Prostate gland (tissue), 2 donors: ENCODE results near the gene OSBPL7. TPM values are rescaled to one million over a fixed set of nuclear protein-coding genes. Genes with fewer than 3 reads are reported as not detected.
"Not testable (repeated sequence)": the region's sequence is repeated elsewhere in the genome, so short reads cannot be mapped to it uniquely, and the experiment has no call there.

Experiments used
- DNase-seq: peaks from one replicate; pipeline ENCODE4 v3.0.0-alpha.2; 2019; ENCODE audit warnings: low spot score
- H3K27ac ChIP-seq, 2 donors: fragments of 200-600 bp; sonication (generic); 2 replicates each; pipeline ENCODE4 v1.5.1; 2017 to 2019
- H3K27me3 ChIP-seq: fragments of 200-600 bp; sonication (generic); replicated peaks from 2 replicates; pipeline ENCODE4 v1.5.1; 2019; ENCODE audit not compliant: insufficient read depth
- H3K36me3 ChIP-seq, 2 donors: fragments of 200-600 bp; sonication (generic); 1 replicate in 1 of 2; 2 replicates in 1 of 2; pipeline versions ENCODE4 v1.5.1 to v1.8.1; 2017 to 2019
- H3K4me1 ChIP-seq: fragments of 200-600 bp; sonication (generic); replicated peaks from 2 replicates; pipeline ENCODE4 v1.5.1; 2019
- H3K4me3 ChIP-seq, 2 donors: fragments of 200-600 bp; sonication (generic); 2 replicates each; pipeline ENCODE4 v1.5.1; 2017 to 2019
- H3K9me3 ChIP-seq: fragments of 200-600 bp; sonication (generic); 2 replicates; pipeline ENCODE4 v1.5.1; 2017
- POLR2A ChIP-seq: fragments of 450-650 bp; IDR thresholded peaks from one replicate; pipeline ENCODE4 v1.6.1; 2016; ENCODE audit warnings: antibody characterized with exemption, mild to moderate bottlenecking
- POLR2AphosphoS5 ChIP-seq: sonication (generic); formaldehyde crosslinking; IDR thresholded peaks from one replicate; pipeline ENCODE4 v1.6.1; 2017; ENCODE audit warnings: antibody characterized with exemption
- WGBS: methylation state at CpG from one replicate; pipeline ENCODE4 v1.1.5; 2018; 5-methylcytosine and 5-hydroxymethylcytosine counted together
- intact Hi-C: fragments of 100-400 bp; cut with DNase I; formaldehyde crosslinking; loops from one replicate; pipeline ENCODE4 v1.14.2; 2022
- total RNA-seq, 2 donors: library from RNA; depleted of rRNA; stranded (reverse); fragments of >200 nt; gene quantifications; one replicate each; pipeline ENCODE4 v1.1.0, GENCODE V29; 2016
- TF ChIP-seq, protein P1 (sequence below), 4 experiments: fragments of 200-600 bp in 2 of 4; fragments of 450-650 bp in 2 of 4; sonication (generic) in 2 of 4; IDR thresholded peaks; 1 replicate in 3 of 4; 2 replicates in 1 of 4; pipeline ENCODE4 v1.5.1; 2016 to 2019; ENCODE audit warnings: antibody characterized with exemption in 4 of 4, mild to moderate bottlenecking in 2 of 4, moderate library complexity in 2 of 4

Gene OSBPL7
- total RNA-seq, 2 donors from 2014 or later, result 15.0 to 19.2 TPM

DNA sequence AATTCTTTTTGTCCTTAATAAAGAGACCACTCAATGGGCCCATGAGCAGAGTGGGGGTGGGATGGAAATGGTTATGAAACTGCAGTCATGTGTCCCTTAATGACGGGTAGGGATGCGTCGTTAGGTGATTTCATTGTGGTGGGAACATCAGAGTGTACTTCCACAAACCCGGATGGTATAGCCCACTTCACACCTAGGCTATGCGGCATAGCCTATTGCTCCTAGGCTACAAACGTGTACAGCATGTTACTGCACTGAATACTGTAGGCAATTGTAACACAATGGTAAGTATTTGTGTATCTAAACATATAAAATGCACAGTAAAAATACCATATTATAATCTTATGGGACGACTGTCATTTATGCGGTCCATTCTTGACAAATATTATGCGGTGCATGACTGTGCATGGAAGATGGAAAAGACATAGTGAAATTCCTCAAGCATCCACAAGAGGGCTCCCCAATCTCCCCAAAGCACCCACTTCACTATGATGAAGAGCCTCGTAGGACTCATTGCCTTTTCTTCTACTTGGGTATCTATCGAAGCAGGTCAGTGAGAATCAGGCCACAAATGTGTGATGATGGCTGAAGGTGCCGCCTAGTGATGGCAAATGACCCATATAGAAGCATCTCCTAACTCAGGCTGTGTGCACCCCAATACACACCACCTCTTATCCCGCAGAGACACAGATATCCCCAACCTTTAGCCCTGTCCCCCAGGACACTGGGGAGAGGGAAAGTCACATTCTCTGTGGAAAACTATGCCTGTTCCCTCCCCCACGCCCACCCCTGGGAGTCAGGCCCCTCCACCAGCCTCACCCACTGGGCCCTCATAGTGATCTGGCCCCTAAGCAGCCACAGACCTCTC, 45.0 kb downstream of the OSBPL7 start:
- WGBS, result 53% methylated on average over 14 of the region's 14 CpGs
- peaks cover 2% of the 10 kb centered on the region for H3K27me3 ChIP-seq

DNA sequence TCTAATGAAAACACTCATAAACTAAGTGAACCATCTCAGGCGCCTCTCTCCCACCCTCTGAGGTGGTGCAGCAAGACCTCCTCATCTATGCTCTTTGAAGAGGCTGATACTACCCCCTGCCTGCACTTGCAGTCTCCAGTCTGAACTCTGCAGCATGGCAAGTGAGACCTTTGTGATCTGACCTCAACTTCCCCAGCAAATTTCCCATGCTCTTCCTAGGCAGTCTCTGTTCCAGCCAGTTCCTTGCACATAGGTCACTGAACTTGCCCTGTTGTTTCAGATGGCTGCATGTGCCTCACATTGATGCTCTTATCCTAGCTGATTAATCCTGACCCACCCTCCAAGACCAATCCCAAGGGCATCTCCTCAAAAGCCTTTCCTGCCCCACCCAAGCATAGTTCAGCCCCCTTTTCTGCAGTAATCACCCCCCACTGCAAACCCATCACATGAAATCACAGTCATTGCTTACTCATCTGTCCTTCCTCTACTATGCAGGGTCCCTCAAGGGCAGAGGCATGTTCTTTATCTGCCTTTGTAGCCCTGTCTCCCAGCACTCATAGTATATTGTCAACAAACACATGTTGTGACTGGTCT, 46.5 kb downstream of the OSBPL7 start:
- Histone ChIP-seq H3K9me3 (no peaks in the 10 kb centered on the region), H3K27ac (no peak overlapping the region), H3K36me3 (no peaks in the 10 kb centered on the region), H3K4me3 (no peak overlapping the region), H3K4me1 (no peaks in the 10 kb centered on the region), H3K27me3 (peaks cover 2% of the 10 kb centered on the region)
- no peak for DNase-seq
- WGBS, result 83% methylated on average over 1 of the region's 1 CpG
- intact Hi-C loops, result no loop called here
- TF ChIP-seq, protein P1, sequence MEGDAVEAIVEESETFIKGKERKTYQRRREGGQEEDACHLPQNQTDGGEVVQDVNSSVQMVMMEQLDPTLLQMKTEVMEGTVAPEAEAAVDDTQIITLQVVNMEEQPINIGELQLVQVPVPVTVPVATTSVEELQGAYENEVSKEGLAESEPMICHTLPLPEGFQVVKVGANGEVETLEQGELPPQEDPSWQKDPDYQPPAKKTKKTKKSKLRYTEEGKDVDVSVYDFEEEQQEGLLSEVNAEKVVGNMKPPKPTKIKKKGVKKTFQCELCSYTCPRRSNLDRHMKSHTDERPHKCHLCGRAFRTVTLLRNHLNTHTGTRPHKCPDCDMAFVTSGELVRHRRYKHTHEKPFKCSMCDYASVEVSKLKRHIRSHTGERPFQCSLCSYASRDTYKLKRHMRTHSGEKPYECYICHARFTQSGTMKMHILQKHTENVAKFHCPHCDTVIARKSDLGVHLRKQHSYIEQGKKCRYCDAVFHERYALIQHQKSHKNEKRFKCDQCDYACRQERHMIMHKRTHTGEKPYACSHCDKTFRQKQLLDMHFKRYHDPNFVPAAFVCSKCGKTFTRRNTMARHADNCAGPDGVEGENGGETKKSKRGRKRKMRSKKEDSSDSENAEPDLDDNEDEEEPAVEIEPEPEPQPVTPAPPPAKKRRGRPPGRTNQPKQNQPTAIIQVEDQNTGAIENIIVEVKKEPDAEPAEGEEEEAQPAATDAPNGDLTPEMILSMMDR (IDR thresholded peaks at IDR 0.05), result no peak
- no peak for TF ChIP-seq POLR2A
- TF ChIP-seq POLR2AphosphoS5, result no peak

More for the DNA sequence above, 45.0 kb downstream of the OSBPL7 start:
- intact Hi-C loops, result no loop called here
- Histone ChIP-seq H3K4me3 (no peak overlapping the region), H3K27ac (no peak overlapping the region), H3K9me3 (no peaks in the 10 kb centered on the region), H3K36me3 (no peaks in the 10 kb centered on the region), H3K4me1 (no peaks in the 10 kb centered on the region)
- TF ChIP-seq, protein P1 (IDR thresholded peaks at IDR 0.05), result peak in 2 of 4 experiments; percentile 49 to 53
- TF ChIP-seq POLR2A, result no peak
- no peak for DNase-seq

DNA sequence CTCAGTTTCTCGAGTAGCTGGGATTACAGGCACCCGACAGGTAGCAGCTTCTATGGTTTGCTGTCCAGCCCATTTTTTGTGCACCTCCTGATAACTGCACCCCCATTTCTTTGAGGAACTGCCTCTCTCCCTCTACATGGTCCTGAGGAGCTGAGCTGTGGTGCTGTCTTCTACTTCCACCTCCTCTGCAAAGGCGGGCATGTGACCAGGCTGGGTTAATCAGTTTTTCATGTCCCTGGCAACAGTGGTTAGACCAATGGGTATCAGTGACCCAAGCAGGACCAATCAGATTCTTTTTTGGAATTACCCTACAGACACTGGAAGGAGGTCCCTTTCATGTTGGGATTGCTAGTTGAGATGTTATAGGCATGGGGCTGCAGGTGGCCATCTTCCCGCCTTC, 47.3 kb downstream of the OSBPL7 start:
- H3K27ac ChIP-seq, result no peak overlapping the region
- intact Hi-C loops, result no loop called here
- WGBS, result 76% methylated on average over 4 of the region's 4 CpGs
- TF ChIP-seq POLR2AphosphoS5 (no peak), POLR2A (no peak)
- TF ChIP-seq, protein P1 (IDR thresholded peaks at IDR 0.05), result no peak
- peaks cover 2% of the 10 kb centered on the region for H3K27me3 ChIP-seq
- DNase-seq, result no peak
- H3K36me3 ChIP-seq, result no peaks in the 10 kb centered on the region
- H3K4me1 ChIP-seq, result no peaks in the 10 kb centered on the region
- H3K4me3 ChIP-seq, result no peak overlapping the region
- no peaks in the 10 kb centered on the region for H3K9me3 ChIP-seq

DNA sequence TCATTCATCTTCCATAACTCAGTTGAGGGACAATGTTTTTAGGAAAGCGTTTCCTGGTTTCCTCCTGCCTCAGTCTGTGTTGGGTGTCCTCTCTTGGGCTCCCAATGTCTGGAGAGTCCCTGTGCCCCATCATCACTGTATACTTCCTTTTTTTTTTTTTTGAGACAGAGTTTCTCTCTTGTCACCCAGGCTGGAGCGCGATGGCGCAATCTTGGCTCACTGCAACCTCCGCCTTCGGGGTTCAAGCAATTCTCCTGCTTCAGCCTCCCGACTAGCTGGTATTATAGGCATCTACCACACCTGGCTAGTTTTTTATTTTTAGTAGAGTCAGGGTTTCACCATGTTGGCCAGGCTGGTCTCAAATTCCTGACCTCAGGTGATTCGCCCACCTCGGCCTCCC, 47.9 kb downstream of the OSBPL7 start:
- H3K9me3 ChIP-seq, intact Hi-C loops, H3K27ac ChIP-seq, H3K4me3 ChIP-seq, H3K36me3 ChIP-seq, DNase-seq, H3K4me1 ChIP-seq, H3K27me3 ChIP-seq: not testable (repeated sequence)
- WGBS, result 92% methylated on average over 9 of the region's 9 CpGs

DNA sequence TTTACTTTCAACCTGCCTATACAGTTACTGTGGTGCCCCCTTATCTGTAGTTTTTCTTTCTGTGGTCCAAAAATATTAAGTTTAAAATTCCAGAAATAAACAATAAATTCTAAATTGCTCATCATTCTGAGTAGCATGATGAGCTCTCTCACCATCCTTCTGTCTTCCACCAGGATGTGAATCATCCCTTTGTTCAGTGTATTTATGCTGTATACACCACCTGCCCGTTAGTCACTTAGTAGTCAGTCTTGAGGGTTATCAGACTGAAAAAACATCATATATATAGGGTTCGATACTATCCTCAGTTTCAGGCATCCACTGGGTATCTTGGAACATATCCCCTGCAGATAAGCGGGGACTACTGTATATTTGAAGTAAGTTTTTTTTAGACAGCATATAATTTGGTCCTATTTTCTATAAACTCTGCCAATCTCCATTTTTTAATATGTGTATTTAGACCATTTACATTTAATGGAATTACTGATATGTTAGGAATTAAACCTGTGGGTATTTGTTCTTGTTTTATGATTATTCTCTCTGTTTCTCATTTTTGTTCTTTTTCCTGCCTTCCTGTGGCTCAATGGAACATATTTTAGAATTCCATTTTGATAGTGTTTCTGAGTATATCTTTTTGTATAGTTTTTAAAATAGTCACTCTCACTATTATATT, 57.5 kb downstream of the OSBPL7 start:
- TF ChIP-seq, protein P1 (IDR thresholded peaks at IDR 0.05), result no peak
- no peak for DNase-seq
- Histone ChIP-seq H3K4me1 (no peaks in the 10 kb centered on the region), H3K4me3 (no peak overlapping the region), H3K27me3 (no peaks in the 10 kb centered on the region), H3K36me3 (no peaks in the 10 kb centered on the region), H3K9me3 (no peaks in the 10 kb centered on the region), H3K27ac (no peak overlapping the region)
- intact Hi-C loops, result no loop called here
- 87% methylated on average over 3 of the region's 3 CpGs for WGBS
